DND-41 (cell line): ENCODE measurements around the gene LTBP3.

ENCODE experiments used
- ATAC-seq: fragments of 200-7000 bp; cut with Tn5 transposase; 3 replicates; pipeline ENCODE4 v1.9.1; 2021; ENCODE audit warnings: low read depth; ENCODE audit not compliant: insufficient read depth
- DNase-seq: peaks from one replicate; pipeline ENCODE4 v3.0.0-alpha.2; 2020
- H2AFZ ChIP-seq: 2 replicates; pipeline ENCODE4 v1.6.0; 2012; ENCODE audit warnings: low read depth, low read length
- H3K27ac ChIP-seq: 2 replicates; pipeline ENCODE4 v1.5.1; 2012; ENCODE audit warnings: low read length, inconsistent platforms
- H3K27me3 ChIP-seq: fragments of 200-600 bp; sonication (generic); 2 replicates; pipeline ENCODE4 v1.6.0; 2012; ENCODE audit warnings: low read length, mild to moderate bottlenecking, inconsistent platforms; ENCODE audit not compliant: insufficient read depth, poor library complexity
- H3K36me3 ChIP-seq: 2 replicates; pipeline ENCODE4 v1.5.1; 2012; ENCODE audit warnings: low read length, inconsistent platforms; ENCODE audit not compliant: insufficient read depth
- H3K4me1 ChIP-seq: 2 replicates; pipeline ENCODE4 v1.5.1; 2012; ENCODE audit warnings: mild to moderate bottlenecking, low read length; ENCODE audit not compliant: insufficient read depth
- H3K4me2 ChIP-seq: 2 replicates; pipeline ENCODE4 v1.6.0; 2012; ENCODE audit warnings: mild to moderate bottlenecking, moderate library complexity, low read length, inconsistent platforms; ENCODE audit not compliant: insufficient read depth
- H3K4me3 ChIP-seq, 2 experiments: fragments of 200-600 bp in 1 of 2; shearing (Covaris generic) in 1 of 2; 2 replicates each; pipeline ENCODE4 v1.5.1; 2012 to 2016; ENCODE audit warnings: inconsistent platforms in 2 of 2, low read length in 2 of 2, mild to moderate bottlenecking in 2 of 2, low read depth in 1 of 2, moderate library complexity in 1 of 2
- H3K79me2 ChIP-seq: 2 replicates; pipeline ENCODE4 v1.6.0; 2012; ENCODE audit warnings: low read length, inconsistent platforms; ENCODE audit not compliant: insufficient read depth
- H3K9ac ChIP-seq: 2 replicates; pipeline ENCODE4 v1.6.0; 2012; ENCODE audit warnings: low read depth, mild to moderate bottlenecking, inconsistent platforms, low read length, moderate library complexity
- H3K9me3 ChIP-seq: 2 replicates; pipeline ENCODE4 v1.5.1; 2012; ENCODE audit warnings: low read length, moderate library complexity, mild to moderate bottlenecking, inconsistent platforms; ENCODE audit not compliant: insufficient read depth, severe bottlenecking
- H4K20me1 ChIP-seq: 2 replicates; pipeline ENCODE4 v1.6.0; 2012; ENCODE audit warnings: low read length; ENCODE audit not compliant: insufficient read depth
- CTCF ChIP-seq: IDR thresholded peaks from 2 replicates; pipeline ENCODE4 v1.5.1; 2012; ENCODE audit warnings: borderline replicate concordance, low read length, moderate library complexity, mild to moderate bottlenecking; ENCODE audit not compliant: poor library complexity, severe bottlenecking; ENCODE audit errors: extremely low read depth
- EZH2 ChIP-seq: IDR thresholded peaks from 3 replicates; pipeline ENCODE4 v1.6.1; 2012; ENCODE audit warnings: borderline replicate concordance, low read depth, mild to moderate bottlenecking, moderate library complexity, low read length, inconsistent platforms; ENCODE audit not compliant: severe bottlenecking

LTBP3 gene

GRCh38 chr11:65558930-65559509, 861 bp upstream of the LTBP3 start:
- TF ChIP-seq EZH2 (peak; percentile 8), CTCF (no peak)
- H3K27ac ChIP-seq, result no peak overlapping the region
- H3K4me3 ChIP-seq, result peak overlapping the region in 1 of 2 experiments; percentile 55; a peak in 2 of 4 replicates
- no peaks in the 10 kb centered on the region for H3K36me3 ChIP-seq
- H2AFZ ChIP-seq, result peak overlapping the region; percentile 24
- H3K9me3 ChIP-seq, result no peaks in the 10 kb centered on the region
- DNase-seq, result no peak
- peak overlapping the region; percentile 68 for H3K4me2 ChIP-seq
- H3K9ac ChIP-seq, result peak overlapping the region; percentile 57; the same call in 1 of the 2 replicates
- H3K4me1 ChIP-seq, result peaks cover 26% of the 10 kb centered on the region
- H4K20me1 ChIP-seq, result peaks cover 5% of the 10 kb centered on the region; the same call in 1 of the 2 replicates
- no peaks in the 10 kb centered on the region for H3K79me2 ChIP-seq
- peaks cover 26% of the 10 kb centered on the region for H3K27me3 ChIP-seq
- no peak for ATAC-seq

GRCh38 chr11:65557280-65558001, 718 bp downstream of the LTBP3 start:
- H3K27ac ChIP-seq, result no peak overlapping the region
- H3K27me3 ChIP-seq, result peaks cover 26% of the 10 kb centered on the region
- TF ChIP-seq EZH2 (no peak), CTCF (no peak)
- DNase-seq (no peak), ATAC-seq (no peak)
- no peaks in the 10 kb centered on the region for H3K79me2 ChIP-seq
- no peak overlapping the region for H2AFZ ChIP-seq
- H3K4me3 ChIP-seq, result no peak overlapping the region; a peak in 1 of 4 replicates
- H3K36me3 ChIP-seq, result no peaks in the 10 kb centered on the region
- H3K9ac ChIP-seq, result peak overlapping the region; percentile 57; the same call in 1 of the 2 replicates
- no peaks in the 10 kb centered on the region for H3K9me3 ChIP-seq
- H3K4me2 ChIP-seq, result peak overlapping the region; percentile 68; the same call in 1 of the 2 replicates
- H3K4me1 ChIP-seq, result peaks cover 40% of the 10 kb centered on the region
- H4K20me1 ChIP-seq, result peaks cover 9% of the 10 kb centered on the region

- TF ChIP-seq CTCF (no peak), EZH2 (no peak)
- Histone ChIP-seq H3K9ac (no peak overlapping the region; the same call in 1 of the 2 replicates), H2AFZ (no peak overlapping the region), H3K36me3 (no peaks in the 10 kb centered on the region), H4K20me1 (peaks cover 12% of the 10 kb centered on the region), H3K27ac (no peak overlapping the region), H3K27me3 (peaks cover 26% of the 10 kb centered on the region), H3K79me2 (no peaks in the 10 kb centered on the region), H3K4me3 (no peak overlapping the region), H3K9me3 (no peaks in the 10 kb centered on the region), H3K4me2 (no peak overlapping the region), H3K4me1 (peaks cover 47% of the 10 kb centered on the region)
- ATAC-seq, result no peak
- DNase-seq, result no peak
Observed at GRCh38 chr11:65556470-65557279, 1.5 kb downstream of the LTBP3 start.
